Upper lobe of left lung (tissue), 6 donors: ENCODE measurements around the gene SVIL. TPM values are rescaled to one million over a fixed set of nuclear protein-coding genes. Genes with fewer than 3 reads are reported as not detected.
"Not testable (repeated sequence)": the region's sequence is repeated elsewhere in the genome, so short reads cannot be mapped to it uniquely, and the experiment has no call there.

ENCODE experiments used
- ATAC-seq, 2 donors: fragments of 200-7000 bp; cut with Tn5 transposase; one replicate each; pipeline ENCODE4 v1.9.1; 2022; ENCODE audit warnings: mild to moderate bottlenecking in 2 of 2, moderate library complexity in 2 of 2; ENCODE audit not compliant: low FRiP score in 2 of 2
- DNase-seq, 2 donors: peaks; one replicate each; pipeline ENCODE4 v3.0.0-alpha.2; 2019 to 2020
- H3K27ac ChIP-seq, 4 donors: fragments of 200-600 bp; sonication (generic); one replicate each; pipeline ENCODE4 v1.5.1; 2016 to 2019
- H3K27me3 ChIP-seq, 4 donors: fragments of 200-600 bp; sonication (generic); one replicate each; pipeline ENCODE4 v1.5.1; 2017 to 2019
- H3K36me3 ChIP-seq, 4 donors: fragments of 200-600 bp; sonication (generic); one replicate each; pipeline ENCODE4 v1.5.1; 2016 to 2019
- H3K4me1 ChIP-seq, 4 donors: fragments of 200-600 bp; sonication (generic); one replicate each; pipeline ENCODE4 v1.5.1; 2018 to 2019
- H3K4me3 ChIP-seq, 4 donors: fragments of 200-600 bp; sonication (generic); one replicate each; pipeline ENCODE4 v1.5.1; 2017 to 2019; ENCODE audit warnings: mild to moderate bottlenecking in 2 of 4, moderate library complexity in 1 of 4
- H3K9me3 ChIP-seq, 4 donors: fragments of 200-600 bp; sonication (generic); one replicate each; pipeline ENCODE4 v1.5.1; 2018 to 2019
- EP300 ChIP-seq, 4 donors: sonication (generic); formaldehyde crosslinking; IDR thresholded peaks; one replicate each; pipeline ENCODE4 v1.5.1; 2017; ENCODE audit warnings: antibody characterized with exemption in 4 of 4, control low read depth in 2 of 4
- POLR2A ChIP-seq, 4 donors: fragments of 450-650 bp; IDR thresholded peaks; one replicate each; pipeline ENCODE4 v1.5.1; 2016 to 2017; ENCODE audit warnings: antibody characterized with exemption in 4 of 4, mild to moderate bottlenecking in 2 of 4
- POLR2AphosphoS5 ChIP-seq, 2 donors: sonication (generic); formaldehyde crosslinking; IDR thresholded peaks; one replicate each; pipeline ENCODE4 v1.5.1; 2017; ENCODE audit warnings: antibody characterized with exemption in 2 of 2
- WGBS, 2 donors: methylation state at CpG; one replicate each; pipeline ENCODE4 v1.1.5; 2017 to 2018; 5-methylcytosine and 5-hydroxymethylcytosine counted together
- total RNA-seq, 6 donors: library from RNA; depleted of rRNA in 4 of 6; stranded (reverse); fragments of >200 nt in 4 of 6; gene quantifications; one replicate each; pipeline versions ENCODE4 v1.1.0 to v1.2.1, GENCODE V29; 2016 to 2021
- TF ChIP-seq, protein P1 (sequence below), 6 experiments: fragments of 450-650 bp in 4 of 6; fragments of 200-600 bp in 2 of 6; sonication (generic) in 2 of 6; IDR thresholded peaks; one replicate each; pipeline ENCODE4 v1.5.1; 2016 to 2019; ENCODE audit warnings: antibody characterized with exemption in 6 of 6
- donor health status: DM: no; HTN: no; CAD: no; lungs with moderate emphysema.
- donor health status: DM: no; HTN: yes; CAD: no; lungs with severe emphysema.

SVIL gene
- total RNA-seq, 6 donors from 2014 or later = 65.5 to 137 (median 105) TPM

DNA sequence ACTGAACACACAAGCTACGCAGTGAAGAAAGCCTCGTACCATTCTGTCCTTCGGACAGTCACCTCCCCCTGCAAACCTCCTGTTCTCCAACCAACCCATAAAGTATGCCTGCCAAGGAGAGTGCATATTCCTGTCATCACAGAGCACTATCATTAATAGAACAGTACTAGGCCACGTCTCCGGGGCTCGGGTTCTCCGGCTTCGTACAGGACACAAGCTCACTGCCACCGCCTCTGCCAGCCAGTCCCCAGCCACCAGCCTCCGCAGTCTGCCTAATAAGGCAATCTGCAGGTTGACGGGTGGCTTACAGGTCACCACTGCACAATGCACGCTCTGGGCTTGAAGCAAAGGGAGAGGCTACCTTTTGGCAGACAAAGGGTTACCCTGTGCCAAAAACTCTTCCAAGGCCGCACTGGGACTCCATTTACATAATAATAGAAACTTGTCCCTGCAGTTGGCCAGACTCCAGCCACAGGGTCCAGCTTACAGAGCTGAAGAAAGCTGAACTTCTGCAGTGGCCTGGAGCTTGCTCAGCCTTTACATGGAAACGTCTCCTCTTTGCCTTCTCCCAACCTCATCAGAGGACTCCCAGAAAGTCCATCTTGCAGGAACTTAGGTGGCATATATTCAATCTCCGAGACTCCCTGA lies 47.5 kb downstream of the SVIL start:
- not testable (repeated sequence) for H3K27me3 ChIP-seq, ATAC-seq, H3K36me3 ChIP-seq, H3K4me3 ChIP-seq, H3K27ac ChIP-seq, H3K9me3 ChIP-seq
- 74 to 83% methylated on average over 11 to 14 of the region's 15 CpGs for WGBS, 2 donors
- H3K4me1 ChIP-seq = peaks cover 15 to 20% (median 18%) of the 10 kb centered on the region in 4 donors
- DNase-seq = peak in 1 of 2 donors; percentile 16

DNA sequence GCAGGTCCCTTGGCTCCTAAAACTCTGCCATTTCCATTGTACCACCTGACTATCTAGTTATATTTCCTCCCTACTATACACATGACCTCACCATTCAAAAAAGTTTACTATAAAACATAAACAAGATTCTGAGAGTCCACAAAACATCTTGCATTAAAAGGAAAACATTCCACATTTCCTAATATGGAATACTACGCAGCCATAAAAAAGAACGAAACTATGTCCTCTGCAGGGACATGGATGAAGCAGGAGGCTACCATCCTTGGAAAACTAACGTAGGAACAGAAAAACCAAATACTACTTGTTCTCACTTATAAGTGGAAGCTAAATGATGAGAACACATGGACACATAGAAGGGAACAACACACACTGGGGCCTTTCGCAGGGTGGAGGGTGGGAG lies 48.3 kb downstream of the SVIL start:
- DNase-seq = no peak
- no peak overlapping the region for H3K27ac ChIP-seq

DNA sequence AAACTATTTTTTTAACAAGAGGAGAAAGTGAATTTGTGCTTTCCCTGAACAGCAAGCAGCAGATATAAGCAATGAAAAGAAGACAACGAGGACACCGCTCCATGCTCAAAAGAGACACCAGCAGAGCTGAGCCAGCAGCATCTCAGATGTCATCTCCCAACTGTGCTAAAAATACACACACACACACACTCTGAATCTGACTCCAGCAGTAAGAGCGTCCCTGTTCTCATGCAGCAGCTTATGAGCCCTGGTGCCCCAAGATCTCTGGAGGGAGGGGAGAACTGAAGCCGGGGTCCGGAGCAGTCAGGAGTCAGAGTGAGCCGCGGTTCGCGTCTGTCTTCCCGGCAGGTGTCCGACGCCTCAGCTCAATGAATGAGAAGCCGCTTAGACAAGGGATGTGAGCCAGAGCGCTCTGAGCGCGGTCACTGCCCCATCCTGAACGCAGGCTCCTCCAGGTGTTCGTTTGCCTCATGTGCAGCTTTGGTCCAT lies 49.2 kb downstream of the SVIL start:
- Histone ChIP-seq H3K4me1 (peaks cover 10 to 16% (median 15%) of the 10 kb centered on the region in 4 donors), H3K27me3 (no peaks in the 10 kb centered on the region), H3K9me3 (no peaks in the 10 kb centered on the region), H3K36me3 (no peaks in the 10 kb centered on the region), H3K4me3 (no peak overlapping the region), H3K27ac (no peak overlapping the region)
- ATAC-seq (no peak), DNase-seq (no peak)
- TF ChIP-seq, protein P1, sequence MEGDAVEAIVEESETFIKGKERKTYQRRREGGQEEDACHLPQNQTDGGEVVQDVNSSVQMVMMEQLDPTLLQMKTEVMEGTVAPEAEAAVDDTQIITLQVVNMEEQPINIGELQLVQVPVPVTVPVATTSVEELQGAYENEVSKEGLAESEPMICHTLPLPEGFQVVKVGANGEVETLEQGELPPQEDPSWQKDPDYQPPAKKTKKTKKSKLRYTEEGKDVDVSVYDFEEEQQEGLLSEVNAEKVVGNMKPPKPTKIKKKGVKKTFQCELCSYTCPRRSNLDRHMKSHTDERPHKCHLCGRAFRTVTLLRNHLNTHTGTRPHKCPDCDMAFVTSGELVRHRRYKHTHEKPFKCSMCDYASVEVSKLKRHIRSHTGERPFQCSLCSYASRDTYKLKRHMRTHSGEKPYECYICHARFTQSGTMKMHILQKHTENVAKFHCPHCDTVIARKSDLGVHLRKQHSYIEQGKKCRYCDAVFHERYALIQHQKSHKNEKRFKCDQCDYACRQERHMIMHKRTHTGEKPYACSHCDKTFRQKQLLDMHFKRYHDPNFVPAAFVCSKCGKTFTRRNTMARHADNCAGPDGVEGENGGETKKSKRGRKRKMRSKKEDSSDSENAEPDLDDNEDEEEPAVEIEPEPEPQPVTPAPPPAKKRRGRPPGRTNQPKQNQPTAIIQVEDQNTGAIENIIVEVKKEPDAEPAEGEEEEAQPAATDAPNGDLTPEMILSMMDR (IDR thresholded peaks at IDR 0.05) = no peak
- TF ChIP-seq EP300 (IDR thresholded peaks at IDR 0.05) (no peak), POLR2A (IDR thresholded peaks at IDR 0.05) (no peak), POLR2AphosphoS5 (IDR thresholded peaks at IDR 0.05) (no peak)
- WGBS, 2 donors = 82 to 86% methylated on average over 12 to 18 of the region's 18 CpGs

More for the DNA sequence above, 48.3 kb downstream of the SVIL start:
- WGBS, 2 donors = 91% methylated on average over 4 of the region's 4 CpGs
- no peaks in the 10 kb centered on the region for H3K36me3 ChIP-seq
- TF ChIP-seq POLR2AphosphoS5 (IDR thresholded peaks at IDR 0.05) = no peak
- no peak for TF ChIP-seq EP300 (IDR thresholded peaks at IDR 0.05)
- TF ChIP-seq, protein P1 (IDR thresholded peaks at IDR 0.05) = no peak
- no peak for TF ChIP-seq POLR2A (IDR thresholded peaks at IDR 0.05)
- H3K9me3 ChIP-seq = no peaks in the 10 kb centered on the region
- peaks cover 15 to 20% (median 18%) of the 10 kb centered on the region in 4 donors for H3K4me1 ChIP-seq
- H3K4me3 ChIP-seq = no peak overlapping the region
- ATAC-seq = no peak
- H3K27me3 ChIP-seq = no peaks in the 10 kb centered on the region

DNA sequence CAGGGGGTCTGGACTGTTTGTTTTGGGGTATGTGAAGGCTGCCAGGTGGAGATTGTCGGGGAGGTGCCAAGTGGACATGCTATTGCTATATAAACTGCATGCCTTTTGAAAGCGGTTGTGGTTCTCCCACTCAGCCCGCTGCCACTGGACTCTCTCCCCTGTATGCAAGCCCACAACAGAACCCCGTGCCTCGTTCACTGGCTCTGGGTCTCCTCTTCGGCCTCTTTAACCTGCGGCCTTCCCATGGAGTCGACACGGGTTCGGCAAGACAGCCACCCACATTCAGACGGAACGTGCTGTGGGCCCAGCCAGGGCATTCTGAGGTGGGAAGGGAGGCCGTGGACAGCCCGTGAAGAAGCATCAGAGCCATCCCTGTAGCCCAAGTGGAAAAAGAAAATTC lies 50.3 kb downstream of the SVIL start:
- Histone ChIP-seq H3K4me1 (peaks cover 4 to 8% (median 5%) of the 10 kb centered on the region in 4 donors), H3K4me3 (no peak overlapping the region), H3K9me3 (no peaks in the 10 kb centered on the region), H3K36me3 (peaks cover 0 to 3% (median 0%) of the 10 kb centered on the region in 4 donors), H3K27me3 (no peaks in the 10 kb centered on the region), H3K27ac (no peak overlapping the region)
- WGBS, 2 donors = 93 to 94% methylated on average over 14 of the region's 14 CpGs
- TF ChIP-seq, protein P1 (IDR thresholded peaks at IDR 0.05) = no peak
- TF ChIP-seq POLR2A (IDR thresholded peaks at IDR 0.05) (no peak), EP300 (IDR thresholded peaks at IDR 0.05) (no peak), POLR2AphosphoS5 (IDR thresholded peaks at IDR 0.05) (no peak)
- DNase-seq (peak in 1 of 2 donors; percentile 29), ATAC-seq (no peak)

DNA sequence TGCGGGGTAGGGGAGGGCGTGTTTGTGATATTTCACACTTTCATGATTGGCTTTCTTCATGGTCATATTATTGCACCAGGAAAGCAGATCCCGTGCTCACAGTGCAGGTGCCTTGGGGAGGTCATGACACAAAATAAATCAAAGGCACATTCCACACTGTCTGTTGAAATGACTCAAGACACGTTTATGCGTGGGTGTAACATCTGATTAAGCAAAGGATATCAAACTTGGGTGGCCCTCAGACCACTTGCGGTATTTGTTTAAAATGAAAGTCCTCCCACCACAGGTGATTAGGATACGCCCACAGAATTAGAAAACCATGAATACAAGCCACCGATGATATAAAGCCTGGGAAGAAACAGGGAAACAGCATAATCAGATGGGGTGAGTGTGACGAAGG lies 51.1 kb downstream of the SVIL start:
- Histone ChIP-seq H3K36me3 (peaks cover 0 to 3% (median 0%) of the 10 kb centered on the region in 4 donors), H3K4me3 (no peak overlapping the region), H3K9me3 (no peaks in the 10 kb centered on the region), H3K4me1 (peaks cover 0 to 6% (median 0%) of the 10 kb centered on the region in 4 donors), H3K27me3 (no peaks in the 10 kb centered on the region), H3K27ac (no peak overlapping the region)
- 73 to 84% methylated on average over 7 to 9 of the region's 9 CpGs for WGBS, 2 donors
- no peak for ATAC-seq
- TF ChIP-seq POLR2AphosphoS5 (IDR thresholded peaks at IDR 0.05) = no peak
- TF ChIP-seq POLR2A (IDR thresholded peaks at IDR 0.05) = no peak
- TF ChIP-seq, protein P1 (IDR thresholded peaks at IDR 0.05) = no peak
- TF ChIP-seq EP300 (IDR thresholded peaks at IDR 0.05) = no peak
- no peak for DNase-seq

DNA sequence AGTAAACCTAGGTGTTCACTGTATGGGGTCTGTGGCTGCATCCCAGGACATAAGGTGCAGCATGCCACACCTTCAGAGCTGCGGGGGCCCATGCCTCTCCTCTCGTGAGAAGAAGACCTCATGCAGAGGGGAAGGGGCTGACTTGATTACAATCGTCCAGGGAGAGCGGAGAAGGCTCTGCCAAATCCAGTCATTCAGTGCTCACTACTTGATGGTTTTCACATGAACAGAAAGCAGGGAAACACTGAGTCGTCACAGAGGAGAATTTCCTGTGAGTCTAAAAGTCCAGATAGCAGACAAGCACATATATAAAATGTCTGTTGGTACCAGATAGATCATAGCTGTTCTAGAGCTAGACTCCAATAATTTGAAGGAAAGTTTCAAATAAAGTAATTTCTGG lies 52.0 kb downstream of the SVIL start:
- not testable (repeated sequence) for H3K4me1 ChIP-seq, DNase-seq, H3K36me3 ChIP-seq, H3K4me3 ChIP-seq, H3K9me3 ChIP-seq, H3K27ac ChIP-seq, H3K27me3 ChIP-seq
- 56 to 91% methylated on average over 5 of the region's 5 CpGs for WGBS, 2 donors
- peak in 1 of 2 donors; percentile 27 for ATAC-seq
